HG03558 (cell line): Measurements from ENCODE around the gene SAXO1.

ENCODE experiments used
- ATAC-seq: cut with Tn5 transposase; IDR thresholded peaks from one replicate; pipeline ENCODE4 v1.9.1; 2021; ENCODE audit warnings: moderate number of reproducible peaks; ENCODE audit not compliant: unreplicated experiment; ENCODE audit errors: extremely low read depth

The SAXO1 gene

DNA sequence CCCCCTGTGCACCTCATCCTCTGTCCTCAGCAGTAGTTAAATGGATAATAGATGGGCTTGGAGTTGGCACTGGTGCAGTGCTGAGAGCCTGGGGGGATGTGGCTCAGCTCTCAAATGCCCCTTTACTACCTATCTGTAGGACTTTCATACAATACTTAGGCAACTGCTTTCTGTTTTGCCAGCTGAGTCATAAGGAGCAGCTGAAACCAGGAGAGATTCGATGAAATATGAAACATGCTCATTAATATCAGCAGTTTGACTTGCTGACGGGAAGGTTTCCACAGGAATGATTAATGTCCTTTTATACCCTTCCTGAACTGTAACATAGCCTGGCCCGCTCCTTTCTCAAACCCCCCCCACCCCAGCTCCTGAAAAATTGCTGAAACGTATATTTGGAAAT lies 142.6 kb downstream of the SAXO1 start:
- no peak for ATAC-seq

GRCh38 chr9:18889550-18889949 lies 143.5 kb downstream of the SAXO1 start:
- no peak for ATAC-seq

GRCh38 chr9:18888290-18888689 lies 144.7 kb downstream of the SAXO1 start:
- no peak for ATAC-seq

DNA sequence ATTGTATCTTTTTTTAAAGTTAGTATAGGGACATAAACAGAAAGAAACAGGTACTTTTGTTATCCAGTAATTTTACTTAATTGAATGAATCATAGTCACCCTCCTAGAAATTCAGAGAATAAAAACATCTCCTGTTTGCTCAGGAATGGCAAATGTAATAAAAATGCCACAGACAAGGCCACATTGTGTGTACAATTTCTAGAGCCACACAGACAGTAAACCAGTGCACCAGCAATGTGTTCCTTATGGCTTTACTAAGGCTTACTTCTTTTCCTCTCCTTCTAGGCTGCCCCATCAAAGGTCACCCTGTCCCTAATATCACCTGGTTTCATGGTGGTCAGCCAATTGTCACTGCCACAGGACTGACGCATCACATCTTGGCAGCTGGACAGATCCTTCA lies 145.5 kb downstream of the SAXO1 start:
- no peak for ATAC-seq

GRCh38 chr9:18881758-18882157 lies 151.3 kb downstream of the SAXO1 start:
- ATAC-seq = no peak

DNA sequence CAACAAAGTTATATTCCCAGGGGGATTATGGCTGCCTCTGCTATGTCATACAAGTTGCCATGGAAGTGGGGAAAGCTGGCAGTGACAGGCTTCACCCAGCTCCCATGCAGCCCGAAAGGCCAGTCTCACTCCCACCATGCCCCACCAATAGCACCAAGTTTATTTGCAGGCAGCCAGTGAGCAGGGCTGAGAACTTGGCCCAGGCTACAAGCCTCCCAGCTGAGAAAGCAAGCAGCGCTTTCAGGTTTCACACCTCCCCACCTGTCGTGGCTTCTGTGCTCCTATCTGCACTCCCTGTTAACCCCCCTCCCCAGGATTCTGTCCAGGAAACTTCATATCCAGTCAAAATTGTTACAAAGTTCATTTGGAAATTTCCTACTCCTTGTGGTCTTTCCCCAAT lies 155.0 kb downstream of the SAXO1 start:
- no peak for ATAC-seq
